ENCODE measurements around the gene UNC80.

Gene UNC80

GRCh38 chr2:209973328-209973727, 201.7 kb downstream of the UNC80 start:
- no peak for DNase-seq (ENCODE audit: low spot score)

GRCh38 chr2:209974576-209974975, 202.9 kb downstream of the UNC80 start:
- no peak for DNase-seq (ENCODE audit: low spot score)

GRCh38 chr2:209976698-209977385, 205.2 kb downstream of the UNC80 start:
- DNase-seq (ENCODE audit: low spot score): no peak

- DNase-seq (ENCODE audit: low spot score): peak; percentile 31
These were observed 206.0 kb downstream of the UNC80 start for GRCh38 chr2:209977386-209978239.

GRCh38 chr2:209984291-209984690, 212.7 kb downstream of the UNC80 start:
- DNase-seq (ENCODE audit: low spot score): no peak

- no peak for DNase-seq (ENCODE audit: low spot score)
These were observed 214.2 kb downstream of the UNC80 start for GRCh38 chr2:209985874-209986273.

GRCh38 chr2:209986415-209986814, 214.8 kb downstream of the UNC80 start:
- no peak for DNase-seq (ENCODE audit: low spot score)

GRCh38 chr2:209988010-209988409, 216.4 kb downstream of the UNC80 start:
- no peak for DNase-seq (ENCODE audit: low spot score)

GRCh38 chr2:209990838-209991237, 219.2 kb downstream of the UNC80 start:
- DNase-seq (ENCODE audit: low spot score): no peak

- DNase-seq (ENCODE audit: low spot score): no peak
These were observed 222.3 kb downstream of the UNC80 start for GRCh38 chr2:209993968-209994367.

- no peak for DNase-seq (ENCODE audit: low spot score)
These were observed 227.0 kb downstream of the UNC80 start for GRCh38 chr2:209998596-209998995.

GRCh38 chr2:210000464-210001324, 229.1 kb downstream of the UNC80 start:
- no peak for DNase-seq (ENCODE audit: low spot score)

GRCh38 chr2:210002158-210003157, 230.8 kb downstream of the UNC80 start, which contains the start of gene RPE:
Gene RPE (plus strand): TSS chr2:210002638. CDS start chr2:210002662, 24 bp downstream.
- peak; percentile 97 for DNase-seq (ENCODE audit: low spot score)

GRCh38 chr2:210003359-210003758, 231.7 kb downstream of the UNC80 start:
- DNase-seq (ENCODE audit: low spot score): no peak

- DNase-seq (ENCODE audit: low spot score): no peak
These were observed 233.2 kb downstream of the UNC80 start for GRCh38 chr2:210004881-210005280.

- DNase-seq (ENCODE audit: low spot score): no peak
These were observed 236.3 kb downstream of the UNC80 start for GRCh38 chr2:210007895-210008294.

GRCh38 chr2:210009126-210009525, 237.5 kb downstream of the UNC80 start:
- DNase-seq (ENCODE audit: low spot score): no peak

- DNase-seq (ENCODE audit: low spot score): no peak
These were observed 238.3 kb downstream of the UNC80 start for GRCh38 chr2:210009896-210010295.

GRCh38 chr2:210020138-210020537, 248.5 kb downstream of the UNC80 start:
- no peak for DNase-seq (ENCODE audit: low spot score)

- no peak for DNase-seq (ENCODE audit: low spot score)
These were observed 251.2 kb downstream of the UNC80 start for GRCh38 chr2:210022824-210023223.

GRCh38 chr2:210027608-210028007, 256.0 kb downstream of the UNC80 start:
- DNase-seq (ENCODE audit: low spot score): no peak

Measured in AG20443 (cell line).